HL-60 (cell line): ENCODE results near the gene MAGI2.

ENCODE experiments used
- DNase-seq, 2 experiments: peaks; one replicate each; pipeline ENCODE4 v3.0.0-alpha.2; 2010 to 2020; ENCODE audit warnings: low read depth in 1 of 2, low spot score in 1 of 2
- H3K27ac ChIP-seq: fragments of 250-450 bp; sonication (Bioruptor Pico); replicated peaks from 2 replicates; pipeline ENCODE4 v1.5.1; 2020; ENCODE audit warnings: mild to moderate bottlenecking, moderate library complexity
- H3K27me3 ChIP-seq: fragments of 250-450 bp; sonication (Bioruptor Pico); 2 replicates; pipeline ENCODE4 v1.5.1; 2021; ENCODE audit warnings: mild to moderate bottlenecking, moderate library complexity; ENCODE audit not compliant: insufficient read depth, poor library complexity, severe bottlenecking
- H3K4me3 ChIP-seq: replicated peaks from 2 replicates; pipeline ENCODE4 v1.5.1; 2011; ENCODE audit warnings: mild to moderate bottlenecking, control low read depth, low read length; ENCODE audit not compliant: insufficient read depth
- GABPA ChIP-seq: IDR thresholded peaks from 2 replicates; pipeline ENCODE4 v1.6.1; 2012; ENCODE audit warnings: low read depth
- POLR2AphosphoS5 ChIP-seq: IDR thresholded peaks from 2 replicates; pipeline ENCODE4 v1.6.1; 2012; ENCODE audit warnings: low read depth
- REST ChIP-seq: IDR thresholded peaks from 2 replicates; pipeline ENCODE4 v1.6.1; 2012; ENCODE audit warnings: low read depth; ENCODE audit not compliant: insufficient replicate concordance
- SPI1 ChIP-seq: IDR thresholded peaks from 2 replicates; pipeline ENCODE4 v1.6.1; 2012; ENCODE audit warnings: low read depth, mild to moderate bottlenecking, borderline replicate concordance
- TF ChIP-seq, protein P1 (sequence below): IDR thresholded peaks from one replicate; pipeline ENCODE4 v1.5.1; 2011; ENCODE audit warnings: low read length, control low read depth, inconsistent platforms; ENCODE audit not compliant: insufficient read depth

MAGI2 gene

GRCh38 chr7:78792624-78793023, 660.8 kb downstream of the MAGI2 start:
- Histone ChIP-seq H3K27me3 (no peaks in the 10 kb centered on the region), H3K4me3 (no peak overlapping the region), H3K27ac (no peak overlapping the region)
- DNase-seq: no peak
- TF ChIP-seq SPI1 (no peak), GABPA (no peak), REST (no peak), POLR2AphosphoS5 (no peak)
- TF ChIP-seq, protein P1, sequence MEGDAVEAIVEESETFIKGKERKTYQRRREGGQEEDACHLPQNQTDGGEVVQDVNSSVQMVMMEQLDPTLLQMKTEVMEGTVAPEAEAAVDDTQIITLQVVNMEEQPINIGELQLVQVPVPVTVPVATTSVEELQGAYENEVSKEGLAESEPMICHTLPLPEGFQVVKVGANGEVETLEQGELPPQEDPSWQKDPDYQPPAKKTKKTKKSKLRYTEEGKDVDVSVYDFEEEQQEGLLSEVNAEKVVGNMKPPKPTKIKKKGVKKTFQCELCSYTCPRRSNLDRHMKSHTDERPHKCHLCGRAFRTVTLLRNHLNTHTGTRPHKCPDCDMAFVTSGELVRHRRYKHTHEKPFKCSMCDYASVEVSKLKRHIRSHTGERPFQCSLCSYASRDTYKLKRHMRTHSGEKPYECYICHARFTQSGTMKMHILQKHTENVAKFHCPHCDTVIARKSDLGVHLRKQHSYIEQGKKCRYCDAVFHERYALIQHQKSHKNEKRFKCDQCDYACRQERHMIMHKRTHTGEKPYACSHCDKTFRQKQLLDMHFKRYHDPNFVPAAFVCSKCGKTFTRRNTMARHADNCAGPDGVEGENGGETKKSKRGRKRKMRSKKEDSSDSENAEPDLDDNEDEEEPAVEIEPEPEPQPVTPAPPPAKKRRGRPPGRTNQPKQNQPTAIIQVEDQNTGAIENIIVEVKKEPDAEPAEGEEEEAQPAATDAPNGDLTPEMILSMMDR: no peak

- no peak for DNase-seq
- H3K27ac ChIP-seq: no peak overlapping the region
- no peak overlapping the region for H3K4me3 ChIP-seq
- TF ChIP-seq, protein P1: no peak
- no peak for TF ChIP-seq REST
- TF ChIP-seq POLR2AphosphoS5: no peak
- no peak for TF ChIP-seq SPI1
- no peak for TF ChIP-seq GABPA
- H3K27me3 ChIP-seq: no peaks in the 10 kb centered on the region
Measured at GRCh38 chr7:78792006-78792405, 661.5 kb downstream of the MAGI2 start.

DNA sequence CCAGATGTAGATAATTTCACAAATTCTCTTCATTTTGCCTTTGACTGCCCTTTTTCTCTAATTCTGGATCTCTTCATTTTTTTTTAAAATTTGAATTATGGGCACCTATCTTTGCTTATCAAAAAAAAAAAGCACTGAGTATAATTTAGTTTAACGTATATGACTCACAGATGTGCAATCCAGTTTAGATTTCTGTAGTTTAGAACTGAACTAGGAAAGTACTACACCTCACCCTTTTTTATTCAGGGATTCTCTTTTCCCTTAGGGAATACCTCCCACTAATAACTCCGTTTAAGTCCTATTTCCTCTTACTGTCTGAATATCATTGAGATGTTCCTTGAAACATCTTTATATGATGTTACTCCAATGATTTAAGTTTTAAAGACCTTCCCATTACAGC, 665.0 kb downstream of the MAGI2 start:
- Histone ChIP-seq H3K27me3 (no peaks in the 10 kb centered on the region), H3K27ac (no peak overlapping the region), H3K4me3 (no peak overlapping the region)
- DNase-seq: no peak
- TF ChIP-seq, protein P1: no peak
- TF ChIP-seq POLR2AphosphoS5 (no peak), GABPA (no peak), SPI1 (no peak), REST (no peak)
